NCI-H524 treated with DMSO at 0.1 percent for 48 hours (cell line): ENCODE results near the gene PANK4.
A peak's percentile ranks its signal among the peaks of the same experiment; 100 is the strongest.

ENCODE experiments used
- DNase-seq: peaks from one replicate; lab custom pipeline; 2025; lab: John Stamatoyannopoulos, UW

The PANK4 gene

GRCh38 chr1:2476061-2476999, 50.1 kb downstream of the PANK4 start, which contains the start of gene PLCH2:
TSS of gene PLCH2 (plus strand) at chr1:2476289. CDS start at chr1:2476589, 300 bp downstream.
- no peak for DNase-seq

DNA sequence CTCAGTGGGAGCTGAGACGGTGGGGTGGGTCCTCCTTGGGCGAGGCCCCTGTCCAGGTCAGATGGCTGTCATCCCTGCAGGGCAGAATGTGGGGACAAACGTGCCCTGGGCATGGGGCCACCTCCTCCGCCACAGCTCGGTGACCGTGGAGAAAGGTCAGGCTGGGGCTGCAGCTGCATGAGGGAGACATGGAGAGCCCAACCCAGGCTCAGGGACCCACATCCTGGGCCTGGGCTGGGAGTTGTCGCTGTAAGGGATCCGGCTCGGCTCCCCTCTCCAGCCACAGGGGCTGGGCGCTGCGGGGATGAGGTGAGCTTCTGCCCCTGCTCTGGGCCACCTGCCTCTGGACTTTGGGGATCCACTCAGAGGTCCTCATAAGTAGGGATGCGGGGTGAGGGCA, 50.8 kb downstream of the PANK4 start:
- DNase-seq: no peak

DNA sequence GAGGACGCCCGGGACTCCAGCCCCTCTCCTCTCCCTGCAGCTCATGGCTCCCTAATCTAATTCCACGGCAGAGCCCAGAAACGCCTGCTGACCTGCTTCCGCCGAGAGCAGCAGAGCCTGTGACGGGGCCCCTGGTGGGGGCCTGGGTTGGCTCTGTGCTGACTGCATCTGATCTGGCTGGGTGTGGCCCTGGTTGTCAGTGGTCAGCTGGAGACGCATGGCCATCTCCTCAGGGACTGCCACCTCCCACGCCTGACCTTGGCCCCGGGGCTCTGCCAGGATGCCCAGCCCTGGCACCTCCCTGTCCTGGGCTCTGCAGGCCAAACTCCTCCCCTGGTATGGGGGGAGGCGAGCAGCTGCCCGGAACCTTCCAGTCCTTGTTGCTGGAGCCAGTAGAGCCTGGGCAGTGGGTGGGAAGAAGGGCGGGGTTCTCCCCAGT, 51.4 kb downstream of the PANK4 start:
- DNase-seq: no peak

DNA sequence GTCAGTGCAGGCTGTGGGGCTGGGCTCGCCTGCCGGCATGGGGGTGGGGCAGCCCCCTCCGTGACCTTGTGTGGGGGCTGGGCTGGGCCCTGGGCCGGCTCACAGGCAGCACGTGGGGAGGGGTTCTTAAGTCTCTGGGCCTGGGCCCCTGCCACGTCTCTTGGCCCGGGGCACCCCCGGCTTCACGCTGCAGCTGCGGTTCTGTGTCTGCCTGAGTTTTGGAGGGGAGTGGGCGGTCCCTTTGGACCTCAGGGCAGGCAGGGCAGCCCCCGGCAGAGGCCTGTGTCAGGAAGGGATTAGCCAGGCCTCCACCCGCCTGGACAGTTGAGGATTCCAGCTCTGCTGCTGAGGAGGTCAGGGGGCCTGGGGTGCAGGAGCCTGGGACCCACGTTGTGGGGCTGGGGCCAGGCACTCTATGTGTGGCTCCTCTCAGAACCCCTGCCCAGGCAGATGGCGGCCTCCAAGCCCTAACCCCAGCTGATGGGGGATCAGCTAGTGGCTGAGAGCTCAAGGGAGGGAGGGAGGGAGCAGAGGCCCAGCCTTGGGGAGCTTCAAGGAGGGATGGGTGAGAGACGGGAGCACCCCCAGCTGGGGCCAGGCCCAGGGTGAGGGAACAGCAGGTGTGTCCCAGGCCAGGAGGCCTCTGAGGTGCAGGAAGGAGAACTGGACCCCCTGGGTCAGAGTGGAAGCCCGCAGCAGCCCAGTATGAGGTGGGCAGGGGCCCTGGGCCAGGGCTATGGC, 52.1 kb downstream of the PANK4 start:
- DNase-seq: no peak

GRCh38 chr1:2473198-2473597, 53.2 kb downstream of the PANK4 start:
- DNase-seq: no peak

GRCh38 chr1:2472561-2473177, 53.7 kb downstream of the PANK4 start:
- DNase-seq: no peak

GRCh38 chr1:2472109-2472508, 54.3 kb downstream of the PANK4 start:
- DNase-seq: peak; percentile 66

- no peak for DNase-seq
These were observed 54.8 kb downstream of the PANK4 start for GRCh38 chr1:2471587-2472001.

DNA sequence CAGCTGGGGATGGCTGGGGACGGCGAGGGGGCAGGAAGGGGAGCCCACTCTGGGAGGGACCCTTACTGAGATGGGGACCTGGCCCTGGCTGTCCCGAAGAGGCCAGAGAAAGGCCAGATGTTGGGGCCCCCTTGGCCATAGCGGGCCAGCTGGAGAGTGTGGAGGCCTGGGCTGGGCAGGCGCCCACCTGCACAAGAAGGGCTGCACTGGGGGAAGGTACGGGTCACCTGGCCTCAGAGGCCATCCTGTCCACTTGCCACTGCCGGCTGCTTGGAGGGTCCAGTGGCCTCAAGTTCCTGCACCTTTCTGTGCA, 55.3 kb downstream of the PANK4 start:
- DNase-seq: no peak

DNA sequence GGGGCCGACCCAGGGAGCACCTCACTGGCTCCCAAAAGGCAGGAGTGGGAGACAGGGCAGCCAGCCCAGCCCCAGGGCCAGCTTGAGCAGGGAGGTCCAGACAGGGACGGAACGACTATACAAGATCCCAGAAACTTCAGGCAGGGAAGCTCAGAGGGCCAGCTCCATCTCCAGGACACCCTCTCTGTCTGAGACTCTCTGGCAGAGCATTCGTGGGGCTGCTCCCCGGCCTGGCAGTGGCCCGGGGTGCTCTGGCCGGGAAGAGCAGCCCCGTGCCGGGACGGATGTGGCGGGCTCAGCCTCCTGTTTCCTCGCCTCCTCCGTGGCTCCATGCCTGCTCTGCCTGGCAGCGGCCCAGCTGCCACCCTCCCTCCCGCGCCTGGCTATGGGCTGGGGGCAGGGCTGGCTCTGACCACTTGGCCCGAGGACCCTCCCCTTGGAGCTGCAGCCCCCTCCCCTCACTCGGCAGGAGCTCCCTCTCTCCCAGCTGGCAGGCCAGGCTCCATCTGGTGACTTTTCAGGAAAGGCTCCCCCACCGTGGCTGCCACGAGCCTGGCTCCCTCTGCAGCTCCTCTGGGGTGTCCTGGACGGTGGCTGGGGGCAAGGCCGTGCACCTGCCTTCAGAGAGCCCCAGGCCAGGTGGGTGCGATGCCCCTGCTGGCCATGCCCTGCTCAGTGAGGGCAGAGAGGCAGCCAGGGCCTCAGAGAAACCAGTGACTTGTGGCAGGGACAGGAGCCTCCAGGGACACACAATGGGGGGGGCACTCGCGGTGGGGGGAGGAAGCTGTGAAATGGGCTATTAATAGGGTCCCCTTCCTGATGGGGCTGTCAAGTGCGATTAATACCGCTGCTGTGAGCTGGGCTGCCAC, 55.9 kb downstream of the PANK4 start:
- DNase-seq: peak; percentile 86

DNA sequence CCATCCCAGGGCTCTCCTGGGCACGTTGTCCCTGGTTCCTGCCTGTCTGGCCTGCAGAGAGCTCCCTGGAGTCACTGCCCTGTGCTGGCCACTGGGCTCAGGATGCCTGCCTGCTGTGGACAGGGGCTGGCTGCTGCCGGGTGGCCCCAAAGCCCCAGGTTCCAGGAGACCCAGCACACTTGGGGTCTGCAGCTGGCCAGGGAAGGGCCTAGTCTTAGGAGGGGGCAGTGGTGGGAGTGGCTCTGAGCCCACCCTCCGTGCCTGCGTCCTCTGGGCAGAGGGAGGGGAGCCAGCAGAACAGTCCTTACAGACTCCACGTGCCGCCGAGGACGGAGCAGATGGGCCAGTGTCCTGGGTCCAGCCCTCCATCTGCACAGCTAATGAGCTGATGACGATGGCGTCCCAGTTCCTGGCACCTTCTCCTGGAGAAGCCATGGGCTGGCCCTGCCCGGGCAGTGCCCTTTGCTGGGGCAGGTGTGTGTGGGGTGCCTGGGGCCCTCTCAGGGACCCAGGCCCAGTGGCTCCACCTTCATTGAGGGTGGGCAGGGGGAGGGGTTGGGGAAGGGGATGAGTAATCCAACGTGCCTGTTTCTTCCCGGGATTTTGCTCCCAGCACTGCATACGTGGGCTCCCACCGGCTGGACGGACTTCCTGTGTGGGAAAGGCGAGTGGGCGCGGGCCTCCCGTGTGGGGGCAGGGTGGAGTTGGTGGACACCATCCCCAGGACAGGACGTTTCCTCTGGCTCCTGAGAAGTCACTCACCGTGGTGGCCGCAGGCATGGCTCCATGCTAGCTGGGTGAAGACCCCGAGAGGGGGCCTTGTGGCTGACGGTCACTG, 57.1 kb downstream of the PANK4 start:
- DNase-seq: no peak

DNA sequence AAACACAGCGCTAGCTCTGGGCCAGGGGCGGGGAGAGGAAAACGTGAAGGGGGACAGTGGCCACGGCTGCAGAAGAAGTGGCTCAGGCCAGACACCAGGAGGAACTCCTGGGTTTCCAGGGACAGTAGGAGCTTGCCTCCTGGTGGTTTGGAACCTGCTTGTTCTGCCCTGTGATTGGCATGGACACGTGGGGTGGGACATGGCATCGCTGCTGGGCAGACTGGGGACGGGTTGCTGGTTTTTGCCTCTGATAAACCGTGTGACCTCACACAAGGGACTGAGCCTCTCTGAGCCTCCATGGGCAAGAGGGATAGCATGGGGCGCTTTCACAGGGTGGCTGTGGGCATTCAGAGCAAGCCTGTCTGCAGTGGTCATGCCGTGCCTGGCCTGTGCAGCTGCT, 57.9 kb downstream of the PANK4 start:
- no peak for DNase-seq

- DNase-seq: no peak
These were observed 58.3 kb downstream of the PANK4 start for GRCh38 chr1:2468041-2468472.

- DNase-seq: no peak
These were observed 59.3 kb downstream of the PANK4 start for GRCh38 chr1:2466958-2467554.

- no peak for DNase-seq
These were observed 60.1 kb downstream of the PANK4 start for GRCh38 chr1:2466270-2466665.

DNA sequence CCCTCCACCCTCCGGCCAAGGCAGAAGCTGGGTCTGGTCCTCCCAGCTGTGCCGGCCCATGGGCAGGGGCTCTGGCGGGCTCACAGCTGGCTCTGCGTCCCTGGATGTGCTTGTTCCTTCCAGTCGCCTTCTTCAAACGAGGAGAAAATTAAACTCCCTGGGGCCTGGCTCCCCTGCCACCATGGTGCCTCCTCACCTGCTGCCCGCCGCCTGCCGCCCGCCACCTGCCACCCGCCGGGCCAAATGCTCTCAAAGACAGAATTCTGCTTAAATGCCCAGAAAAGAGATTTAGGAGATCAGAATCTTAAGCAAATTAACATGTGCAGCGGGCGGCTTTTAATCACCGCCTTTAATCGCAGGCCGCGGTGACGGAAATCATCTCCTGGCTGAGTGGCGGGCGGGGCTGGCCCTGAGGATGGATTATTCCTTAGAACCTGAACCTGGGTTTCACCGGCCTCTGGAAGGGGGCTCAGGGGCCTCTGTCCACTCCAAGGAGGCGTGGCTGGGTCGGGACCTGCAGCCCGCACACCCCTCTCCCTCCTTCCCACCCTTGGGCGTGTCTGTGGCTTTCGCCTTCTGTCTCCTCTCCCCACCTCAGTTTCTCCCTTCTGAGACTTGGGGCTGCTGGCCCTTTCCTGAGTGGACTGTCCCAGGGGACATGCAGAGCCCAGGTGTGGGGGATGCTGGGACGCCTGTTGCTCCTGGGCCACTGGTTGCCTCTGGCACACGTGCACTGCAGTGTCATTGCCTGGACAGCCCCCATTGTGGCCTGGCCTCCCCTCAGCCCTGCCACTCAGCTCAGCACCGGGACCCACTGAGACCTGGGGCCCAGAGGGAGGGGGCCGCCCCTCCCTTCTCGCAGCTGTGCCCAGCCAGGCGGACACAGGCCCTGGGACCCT, 60.8 kb downstream of the PANK4 start:
- DNase-seq: peak; percentile 68

DNA sequence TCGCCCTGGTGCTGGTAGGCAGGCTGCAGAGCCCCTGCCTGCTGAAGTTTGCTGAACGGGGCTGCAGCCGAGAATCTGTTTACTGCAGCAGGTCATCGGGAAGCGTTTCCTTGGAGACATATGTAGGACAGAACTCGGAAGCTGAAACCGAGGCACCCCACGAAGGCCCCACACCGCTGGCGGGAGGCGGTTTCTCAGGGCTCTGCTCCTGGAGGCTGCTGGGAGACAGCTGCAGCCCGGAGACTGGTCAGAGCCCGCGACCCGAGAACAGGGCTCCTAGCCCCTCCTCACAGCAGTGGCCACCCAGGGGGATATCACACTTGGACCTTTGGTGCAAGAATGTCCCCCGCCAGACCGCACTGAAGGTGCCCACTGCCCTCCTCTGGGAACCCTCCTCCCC, 63.0 kb downstream of the PANK4 start:
- DNase-seq: no peak

GRCh38 chr1:2462819-2463218, 63.6 kb downstream of the PANK4 start:
- no peak for DNase-seq

- DNase-seq: no peak
These were observed 65.2 kb downstream of the PANK4 start for GRCh38 chr1:2460996-2461751.
